GM12874 (cell line): ENCODE data around the gene MUCL3.

Experiments
- TF ChIP-seq, protein P1 (sequence below): IDR thresholded peaks from 2 replicates; pipeline ENCODE4 v1.5.1; 2011; ENCODE audit warnings: low read depth, mild to moderate bottlenecking, control low read depth, low read length, moderate library complexity; ENCODE audit not compliant: insufficient read depth

Gene MUCL3

GRCh38 chr6:30964075-30964474 lies 23.3 kb downstream of the MUCL3 start:
- TF ChIP-seq, protein P1, sequence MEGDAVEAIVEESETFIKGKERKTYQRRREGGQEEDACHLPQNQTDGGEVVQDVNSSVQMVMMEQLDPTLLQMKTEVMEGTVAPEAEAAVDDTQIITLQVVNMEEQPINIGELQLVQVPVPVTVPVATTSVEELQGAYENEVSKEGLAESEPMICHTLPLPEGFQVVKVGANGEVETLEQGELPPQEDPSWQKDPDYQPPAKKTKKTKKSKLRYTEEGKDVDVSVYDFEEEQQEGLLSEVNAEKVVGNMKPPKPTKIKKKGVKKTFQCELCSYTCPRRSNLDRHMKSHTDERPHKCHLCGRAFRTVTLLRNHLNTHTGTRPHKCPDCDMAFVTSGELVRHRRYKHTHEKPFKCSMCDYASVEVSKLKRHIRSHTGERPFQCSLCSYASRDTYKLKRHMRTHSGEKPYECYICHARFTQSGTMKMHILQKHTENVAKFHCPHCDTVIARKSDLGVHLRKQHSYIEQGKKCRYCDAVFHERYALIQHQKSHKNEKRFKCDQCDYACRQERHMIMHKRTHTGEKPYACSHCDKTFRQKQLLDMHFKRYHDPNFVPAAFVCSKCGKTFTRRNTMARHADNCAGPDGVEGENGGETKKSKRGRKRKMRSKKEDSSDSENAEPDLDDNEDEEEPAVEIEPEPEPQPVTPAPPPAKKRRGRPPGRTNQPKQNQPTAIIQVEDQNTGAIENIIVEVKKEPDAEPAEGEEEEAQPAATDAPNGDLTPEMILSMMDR, result no peak

DNA sequence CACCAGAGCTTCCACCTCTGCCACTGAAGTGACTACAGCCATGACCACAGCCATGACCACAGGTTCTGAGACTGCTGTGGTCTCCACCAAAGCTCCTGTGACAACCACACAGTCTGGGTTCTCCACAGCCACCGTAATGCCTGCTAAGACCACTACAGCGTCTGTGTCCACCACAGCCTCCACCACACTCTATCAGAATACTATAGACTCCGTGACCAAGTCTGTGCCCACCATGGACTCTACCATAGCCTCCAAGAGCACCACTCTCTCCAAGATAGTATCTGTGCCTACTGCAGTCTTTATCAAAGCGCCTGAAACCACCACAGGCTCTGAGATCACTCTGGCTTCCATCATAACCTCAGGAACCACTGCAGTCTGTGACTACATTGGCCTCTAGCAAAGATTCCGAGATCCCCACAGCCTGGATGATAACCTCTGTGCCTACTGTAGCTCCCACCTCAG lies 24.4 kb downstream of the MUCL3 start:
- TF ChIP-seq, protein P1, result no peak

DNA sequence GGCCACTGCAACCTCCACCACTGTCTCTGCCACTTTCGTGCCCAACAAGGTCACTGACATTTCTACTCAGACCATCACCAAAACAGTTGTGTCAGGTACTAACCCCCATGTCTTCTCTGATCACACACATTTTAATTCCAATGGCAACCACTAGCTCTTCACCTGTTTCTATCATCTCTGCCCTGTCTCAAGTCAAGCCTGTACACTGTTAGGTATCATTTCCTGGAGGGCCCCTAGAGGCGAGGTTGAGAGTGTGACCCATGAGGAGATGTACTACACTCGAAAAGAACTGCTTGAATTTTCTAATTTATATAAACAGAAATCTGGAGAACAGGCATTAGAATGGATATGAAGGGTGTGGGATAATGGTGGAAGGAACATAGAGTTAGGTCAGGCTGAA lies 25.4 kb downstream of the MUCL3 start:
- TF ChIP-seq, protein P1, result peak; percentile 27; the same call in 1 of the 2 replicates

DNA sequence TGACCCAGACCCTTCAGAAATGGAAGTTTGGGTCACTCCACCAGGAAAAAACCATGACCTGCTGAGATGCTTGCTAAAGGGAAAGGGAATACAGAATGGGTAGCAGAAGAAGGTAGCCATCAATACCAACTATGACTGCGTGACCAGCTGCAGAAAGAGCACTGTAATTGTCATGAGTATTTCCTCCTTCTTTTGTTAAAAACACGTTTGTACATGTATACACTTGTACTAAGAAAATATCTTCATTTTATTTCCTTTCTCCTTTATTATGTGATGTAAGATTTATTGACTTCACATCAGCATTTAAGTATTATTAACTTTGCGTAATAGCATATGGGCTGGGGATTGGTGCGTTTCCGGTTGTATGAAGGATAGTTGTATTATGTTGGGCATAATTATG lies 30.2 kb downstream of the MUCL3 start:
- TF ChIP-seq, protein P1, result no peak

DNA sequence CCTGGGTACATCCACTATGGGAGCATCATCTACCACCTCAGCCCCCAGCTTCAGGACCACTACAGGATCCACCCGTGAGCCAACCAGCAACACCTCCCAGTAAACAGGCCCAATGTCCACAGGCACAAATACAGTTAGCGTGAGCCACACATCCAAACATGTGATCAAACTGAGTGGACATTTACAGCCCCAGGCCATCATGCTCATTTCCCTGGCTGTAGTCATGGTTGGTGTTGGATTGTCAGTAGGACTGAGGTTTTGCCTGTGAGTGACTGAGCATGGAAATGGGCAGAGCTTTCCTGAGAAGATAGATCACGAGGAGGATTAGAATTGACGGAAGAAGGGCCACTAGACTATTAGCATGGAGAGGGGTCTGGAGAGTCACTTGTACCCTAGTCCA lies 32.0 kb downstream of the MUCL3 start:
- TF ChIP-seq, protein P1, result no peak

GRCh38 chr6:30974490-30975252 lies 33.9 kb downstream of the MUCL3 start:
- TF ChIP-seq, protein P1, result no peak

DNA sequence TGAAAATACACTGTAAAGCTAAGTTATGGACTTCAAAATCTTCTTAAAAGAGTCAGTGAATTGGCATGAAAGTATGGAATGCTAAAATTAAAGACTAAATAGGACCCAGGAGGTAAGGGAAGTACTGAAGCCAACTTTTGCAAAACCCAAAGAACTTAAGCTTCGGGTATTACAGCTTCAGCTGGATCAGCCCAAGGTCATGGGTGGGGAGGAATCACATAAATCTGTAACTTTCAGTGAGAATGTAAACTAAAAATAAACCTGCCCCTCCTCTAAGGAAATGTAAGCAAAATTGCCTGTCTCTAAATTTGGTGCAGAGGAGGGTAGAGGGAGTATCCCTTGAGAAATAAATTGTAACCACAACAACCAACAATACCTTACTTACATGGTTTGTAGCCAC lies 38.4 kb downstream of the MUCL3 start:
- TF ChIP-seq, protein P1, result no peak
